SK-N-SH (cell line): ENCODE data around the gene FOXP1. TPM values are rescaled to one million over a fixed set of nuclear protein-coding genes. Genes with fewer than 3 reads are reported as not detected.

Source experiments
- CTCF ChIA-PET: fragments of 300-600, 350-600 bp; formaldehyde crosslinking; extraction: SDS; loops from one replicate; lab custom pipeline; 2021; lab: Yijun Ruan, JAX
- POLR2A ChIA-PET: fragments of 350-600 bp; sonication (Branson Sonifier 250); formaldehyde crosslinking; extraction: SDS; loops from one replicate; lab custom pipeline; 2020; ENCODE audit warnings: antibody characterized with exemption, inconsistent platforms; lab: Yijun Ruan, JAX
- DNase-seq: peaks from one replicate; pipeline ENCODE4 v3.0.0; 2012
- H2AFZ ChIP-seq: fragments of 200-600 bp; sonication (generic); 2 replicates; pipeline ENCODE4 v1.8.1; 2016; ENCODE audit warnings: antibody characterized with exemption, mild to moderate bottlenecking, low read depth
- H3F3A ChIP-seq: fragments of 200-600 bp; sonication (generic); replicated peaks from 2 replicates; pipeline ENCODE3; 2016; ENCODE audit warnings: antibody characterized with exemption, mild to moderate bottlenecking; ENCODE audit not compliant: insufficient read depth
- H3K27ac ChIP-seq, 2 experiments: fragments of 200-500 bp in 1 of 2; fragments of 200-600 bp in 1 of 2; sonication (Bioruptor generic) in 1 of 2; sonication (generic), shearing (Covaris generic) in 1 of 2; 2 replicates each; pipeline versions ENCODE4 v1.5.1 to v1.6.1; 2014 to 2016; ENCODE audit warnings: low read depth in 2 of 2, inconsistent platforms in 1 of 2, low read length in 1 of 2, mild to moderate bottlenecking in 1 of 2, mixed read lengths in 1 of 2
- H3K27me3 ChIP-seq: fragments of 200-600 bp; sonication (generic), shearing (Covaris generic); 2 replicates; pipeline ENCODE4 v1.6.1; 2016; ENCODE audit warnings: mixed run types; ENCODE audit not compliant: insufficient read depth
- H3K36me3 ChIP-seq, 2 experiments: fragments of 200-500 bp in 1 of 2; fragments of 200-600 bp in 1 of 2; sonication (Bioruptor generic) in 1 of 2; sonication (generic) in 1 of 2; replicated peaks in 1 of 2; 2 replicates each; pipeline versions ENCODE3 to v1.5.1; 2014 to 2016; ENCODE audit warnings: low read length in 1 of 2, mild to moderate bottlenecking in 1 of 2; ENCODE audit not compliant: insufficient read depth in 2 of 2, control insufficient read depth in 1 of 2
- H3K4me1 ChIP-seq, 2 experiments: fragments of 200-500 bp in 1 of 2; fragments of 200-600 bp in 1 of 2; sonication (Bioruptor generic) in 1 of 2; sonication (generic), shearing (Covaris generic) in 1 of 2; 2 replicates each; pipeline versions ENCODE4 v1.5.1 to v1.6.1; 2014 to 2016; ENCODE audit warnings: low read depth in 1 of 2, low read length in 1 of 2, mixed run types in 1 of 2; ENCODE audit not compliant: insufficient read depth in 2 of 2, control insufficient read depth in 1 of 2
- H3K4me2 ChIP-seq: fragments of 200-600 bp; sonication (generic), shearing (Covaris generic); 2 replicates; pipeline ENCODE4 v1.6.1; 2017; ENCODE audit warnings: mixed run types
- H3K4me3 ChIP-seq, 2 experiments: fragments of 200-500 bp in 1 of 2; fragments of 200-600 bp in 1 of 2; sonication (Bioruptor generic) in 1 of 2; sonication (generic), shearing (Covaris generic) in 1 of 2; 2 replicates each; pipeline versions ENCODE4 v1.5.1 to v1.8.1; 2014 to 2016; ENCODE audit warnings: low read depth in 2 of 2, inconsistent platforms in 1 of 2, low read length in 1 of 2, mild to moderate bottlenecking in 1 of 2, mixed read lengths in 1 of 2, moderate library complexity in 1 of 2
- H3K79me2 ChIP-seq: fragments of 200-600 bp; sonication (generic); 2 replicates; pipeline ENCODE4 v1.8.1; 2017; ENCODE audit warnings: mild to moderate bottlenecking; ENCODE audit not compliant: insufficient read depth
- H3K9ac ChIP-seq: fragments of 200-600 bp; sonication (generic); 2 replicates; pipeline ENCODE4 v1.6.1; 2017; ENCODE audit warnings: mixed run types
- H3K9me2 ChIP-seq: fragments of 200-600 bp; sonication (generic); 2 replicates; pipeline ENCODE4 v1.6.1; 2017; ENCODE audit warnings: mixed run types
- H3K9me3 ChIP-seq: fragments of 200-600 bp; sonication (generic); 2 replicates; pipeline ENCODE4 v1.6.1; 2017; ENCODE audit warnings: mixed run types, mild to moderate bottlenecking, moderate library complexity
- H4K20me1 ChIP-seq: fragments of 200-600 bp; sonication (generic); 2 replicates; pipeline ENCODE4 v1.6.1; 2017; ENCODE audit warnings: mild to moderate bottlenecking, mixed run types; ENCODE audit not compliant: insufficient read depth
- FOSL2 ChIP-seq: IDR thresholded peaks from 2 replicates; pipeline ENCODE4 v1.4.0; 2012; ENCODE audit warnings: low read depth, mild to moderate bottlenecking, moderate library complexity, borderline replicate concordance
- FOXM1 ChIP-seq: IDR thresholded peaks from 2 replicates; pipeline ENCODE4 v1.4.0; 2012; ENCODE audit warnings: low read depth, mild to moderate bottlenecking
- IRF3 ChIP-seq: fragments of 150-350 bp; IDR thresholded peaks from 2 replicates; pipeline ENCODE4 v1.6.1; 2016; ENCODE audit warnings: mild to moderate bottlenecking, low read depth, low read length
- JUND ChIP-seq: IDR thresholded peaks from 2 replicates; pipeline ENCODE4 v1.4.0; 2012
- MAX ChIP-seq: IDR thresholded peaks from 2 replicates; pipeline ENCODE4 v1.4.0; 2012; ENCODE audit warnings: low read depth
- MEF2A ChIP-seq: IDR thresholded peaks from 2 replicates; pipeline ENCODE4 v1.4.0; 2012; ENCODE audit warnings: low read depth, borderline replicate concordance
- PBX3 ChIP-seq: IDR thresholded peaks from 2 replicates; pipeline ENCODE4; 2012
- POLR2AphosphoS5 ChIP-seq: IDR thresholded peaks from 2 replicates; pipeline ENCODE4 v1.6.1; 2012; ENCODE audit warnings: low read depth, low read length
- RCOR1 ChIP-seq: fragments of 150-350 bp; IDR thresholded peaks from 2 replicates; pipeline ENCODE4 v1.6.1; 2017; ENCODE audit warnings: antibody characterized with exemption, low read length
- REST ChIP-seq: IDR thresholded peaks from 2 replicates; pipeline ENCODE4 v1.6.1; 2012; ENCODE audit warnings: mild to moderate bottlenecking, low read depth, low read length, moderate library complexity
- RFX5 ChIP-seq: IDR thresholded peaks from 2 replicates; pipeline ENCODE4 v1.6.1; 2012; ENCODE audit warnings: mild to moderate bottlenecking, improper control_type of control experiment, low read length
- SMC3 ChIP-seq: IDR thresholded peaks from 2 replicates; pipeline ENCODE4 v1.6.1; 2012; ENCODE audit warnings: low read depth, low read length, improper control_type of control experiment
- WGBS: methylation state at CpG from one replicate; pipeline ENCODE4 v1.1.6; 2017; ENCODE audit warnings: low lambda C conversion rate; 5-methylcytosine and 5-hydroxymethylcytosine counted together
- polyA plus RNA-seq, 3 experiments: library from polyadenylated mRNA; depleted of rRNA; stranded (reverse); fragments of >200 nt; gene quantifications; 2 replicates each; pipeline ENCODE4 v1.2.3, GENCODE V29; 2012

The FOXP1 gene
- polyA plus RNA-seq, 1 of the 3 experiments (the other 2 are of a cell fraction) = 8.8 TPM

GRCh38 chr3:71441925-71442651 lies 141.4 kb downstream of the FOXP1 start:
- Histone ChIP-seq H3K9me3 (no peaks in the 10 kb centered on the region), H3K27me3 (no peaks in the 10 kb centered on the region), H3K27ac (no peak overlapping the region), H3F3A (peaks cover 21% of the 10 kb centered on the region), H3K4me2 (no peak overlapping the region), H3K4me1 (peaks cover 13 to 40% of the 10 kb centered on the region in 2 experiments), H3K36me3 (no peaks in the 10 kb centered on the region), H3K9ac (no peak overlapping the region), H4K20me1 (no peaks in the 10 kb centered on the region), H3K9me2 (no peaks in the 10 kb centered on the region), H3K4me3 (no peak overlapping the region), H2AFZ (no peak overlapping the region), H3K79me2 (peaks cover 91% of the 10 kb centered on the region)
- no peak for DNase-seq
- ChIA-PET POLR2A (no interaction called here), CTCF (no interaction called here)
- 94% methylated on average over 11 of the region's 11 CpGs for WGBS
- no peak for TF ChIP-seq RCOR1
- no peak for TF ChIP-seq REST
- no peak for TF ChIP-seq SMC3
- TF ChIP-seq POLR2AphosphoS5 = no peak
- TF ChIP-seq FOSL2 = no peak
- TF ChIP-seq JUND = no peak
- no peak for TF ChIP-seq MAX
- no peak for TF ChIP-seq MEF2A
- no peak for TF ChIP-seq IRF3
- no peak for TF ChIP-seq FOXM1
- TF ChIP-seq RFX5 = no peak
- no peak for TF ChIP-seq PBX3
